HG02870 (cell line): Measurements from ENCODE around the gene CD164L2.

Experiments used
- ATAC-seq: cut with Tn5 transposase; IDR thresholded peaks from one replicate; pipeline ENCODE4 v1.9.1; 2021; ENCODE audit warnings: mild to moderate bottlenecking, moderate library complexity; ENCODE audit not compliant: unreplicated experiment

The CD164L2 gene

GRCh38 chr1:27365372-27366112 is 17.6 kb downstream of the CD164L2 start:
- no peak for ATAC-seq

GRCh38 chr1:27364696-27365371 is 18.3 kb downstream of the CD164L2 start:
- ATAC-seq = no peak

GRCh38 chr1:27363766-27364695 is 19.1 kb downstream of the CD164L2 start:
- ATAC-seq = no peak

- no peak for ATAC-seq
Measured at GRCh38 chr1:27361553-27361952, 21.6 kb downstream of the CD164L2 start.

- ATAC-seq = no peak
Measured at GRCh38 chr1:27361044-27361402, 22.1 kb downstream of the CD164L2 start.

GRCh38 chr1:27360159-27361043 is 22.7 kb downstream of the CD164L2 start:
- ATAC-seq = no peak

- ATAC-seq = no peak
Measured at GRCh38 chr1:27359822-27360158, 23.3 kb downstream of the CD164L2 start.

GRCh38 chr1:27358928-27359313 is 24.2 kb downstream of the CD164L2 start:
- ATAC-seq = no peak

- ATAC-seq = no peak
Measured at GRCh38 chr1:27358038-27358927, 24.9 kb downstream of the CD164L2 start.

- no peak for ATAC-seq
Measured at GRCh38 chr1:27357281-27358037, 25.7 kb downstream of the CD164L2 start.

- no peak for ATAC-seq
Measured at GRCh38 chr1:27356619-27357280, 26.4 kb downstream of the CD164L2 start.

GRCh38 chr1:27356277-27356618 is 26.9 kb downstream of the CD164L2 start:
- no peak for ATAC-seq

GRCh38 chr1:27355683-27356082 is 27.4 kb downstream of the CD164L2 start:
- no peak for ATAC-seq

- no peak for ATAC-seq
Measured at GRCh38 chr1:27353629-27354028, 29.5 kb downstream of the CD164L2 start.

- no peak for ATAC-seq
Measured at GRCh38 chr1:27353166-27353565, 30.0 kb downstream of the CD164L2 start.

- no peak for ATAC-seq
Measured at GRCh38 chr1:27351541-27352107, 31.5 kb downstream of the CD164L2 start.

- no peak for ATAC-seq
Measured at GRCh38 chr1:27350663-27351540, 32.2 kb downstream of the CD164L2 start.
